ENCODE results near the gene TFPI.

The TFPI gene

DNA sequence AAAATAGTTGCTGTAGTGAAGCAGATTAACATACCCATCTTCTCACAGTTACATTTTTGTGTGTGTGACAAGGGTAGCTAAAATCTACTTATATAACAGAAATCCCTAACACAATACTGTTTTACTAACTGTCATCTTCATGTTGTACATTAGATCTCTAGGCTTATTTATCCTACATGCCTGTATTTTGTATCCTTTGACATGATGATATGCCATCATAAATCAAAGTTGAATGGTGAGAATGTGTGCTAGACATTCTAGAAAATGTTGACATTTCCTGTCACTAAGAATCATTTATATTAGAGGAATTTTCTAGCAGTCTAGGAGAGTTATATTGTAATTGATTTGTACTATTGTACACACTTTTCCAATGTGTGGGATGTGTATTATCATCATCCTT lies 84.7 kb downstream of the TFPI start:
- TF ChIP-seq, protein P1, sequence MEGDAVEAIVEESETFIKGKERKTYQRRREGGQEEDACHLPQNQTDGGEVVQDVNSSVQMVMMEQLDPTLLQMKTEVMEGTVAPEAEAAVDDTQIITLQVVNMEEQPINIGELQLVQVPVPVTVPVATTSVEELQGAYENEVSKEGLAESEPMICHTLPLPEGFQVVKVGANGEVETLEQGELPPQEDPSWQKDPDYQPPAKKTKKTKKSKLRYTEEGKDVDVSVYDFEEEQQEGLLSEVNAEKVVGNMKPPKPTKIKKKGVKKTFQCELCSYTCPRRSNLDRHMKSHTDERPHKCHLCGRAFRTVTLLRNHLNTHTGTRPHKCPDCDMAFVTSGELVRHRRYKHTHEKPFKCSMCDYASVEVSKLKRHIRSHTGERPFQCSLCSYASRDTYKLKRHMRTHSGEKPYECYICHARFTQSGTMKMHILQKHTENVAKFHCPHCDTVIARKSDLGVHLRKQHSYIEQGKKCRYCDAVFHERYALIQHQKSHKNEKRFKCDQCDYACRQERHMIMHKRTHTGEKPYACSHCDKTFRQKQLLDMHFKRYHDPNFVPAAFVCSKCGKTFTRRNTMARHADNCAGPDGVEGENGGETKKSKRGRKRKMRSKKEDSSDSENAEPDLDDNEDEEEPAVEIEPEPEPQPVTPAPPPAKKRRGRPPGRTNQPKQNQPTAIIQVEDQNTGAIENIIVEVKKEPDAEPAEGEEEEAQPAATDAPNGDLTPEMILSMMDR (IDR thresholded peaks at IDR 0.05; ENCODE audit: low read depth, low read length, missing control alignments): no peak
- no peak for DNase-seq (ENCODE audit: low read depth)
- no peak overlapping the region for H3K4me3 ChIP-seq (ENCODE audit: low read depth, low read length)
- in situ Hi-C loops (cut with HindIII; ENCODE audit: low sequenced_read_pairs): no loop called here

DNA sequence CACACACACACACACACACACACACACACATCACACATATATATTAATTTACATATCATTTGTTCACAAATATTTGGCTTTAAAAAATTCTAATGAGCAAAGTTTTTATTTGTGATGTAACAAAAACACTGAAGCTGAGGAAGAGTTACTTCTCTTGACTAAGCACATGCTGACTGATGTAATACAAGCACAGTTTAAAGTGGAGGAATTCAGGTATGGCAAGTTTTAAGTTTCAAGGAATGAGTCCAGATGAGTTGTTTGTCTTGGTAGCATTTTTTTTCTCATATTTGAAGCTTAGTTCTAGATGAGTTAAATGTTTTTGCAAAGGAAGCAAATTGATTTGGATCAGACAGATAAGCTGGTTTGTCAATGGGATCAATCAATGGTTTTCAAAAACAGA lies 86.0 kb downstream of the TFPI start:
- in situ Hi-C loops (cut with HindIII; ENCODE audit: low sequenced_read_pairs): no loop called here
- TF ChIP-seq, protein P1 (IDR thresholded peaks at IDR 0.05; ENCODE audit: low read depth, low read length, missing control alignments): no peak
- H3K4me3 ChIP-seq (ENCODE audit: low read depth, low read length): no peak overlapping the region
- DNase-seq (ENCODE audit: low read depth): no peak

DNA sequence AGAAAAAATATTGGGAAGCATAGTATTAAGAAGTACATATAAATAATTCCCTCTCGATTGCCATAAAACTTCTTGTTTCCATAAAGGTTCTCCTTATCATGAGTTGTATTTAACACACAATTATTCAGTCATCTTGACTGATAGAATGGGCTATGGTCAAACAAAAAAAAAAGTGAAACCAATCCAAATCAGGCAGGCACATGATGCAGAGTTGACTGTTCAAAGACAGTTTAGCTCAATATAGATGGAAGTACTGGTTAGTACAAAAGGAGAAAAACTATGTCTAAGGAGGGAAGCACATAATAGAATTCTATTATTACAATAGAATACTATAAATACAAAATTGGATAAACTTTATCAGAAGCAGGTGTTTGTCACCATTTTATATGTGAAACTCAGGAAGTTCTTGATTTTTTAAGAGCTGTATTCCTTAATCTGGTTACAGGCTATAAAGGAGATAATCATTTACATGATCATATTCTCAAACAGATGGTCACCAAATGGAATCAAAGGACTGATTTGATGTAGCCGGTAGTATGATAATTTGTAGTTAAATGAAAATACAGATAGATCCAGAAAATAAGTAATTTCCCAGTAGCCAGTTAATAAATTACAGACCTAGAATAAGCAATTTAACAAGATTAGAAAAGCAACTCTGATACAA lies 88.0 kb downstream of the TFPI start:
- DNase-seq (ENCODE audit: low read depth): no peak
- in situ Hi-C loops (cut with HindIII; ENCODE audit: low sequenced_read_pairs): no loop called here
- TF ChIP-seq, protein P1 (IDR thresholded peaks at IDR 0.05; ENCODE audit: low read depth, low read length, missing control alignments): no peak
- H3K4me3 ChIP-seq (ENCODE audit: low read depth, low read length): no peak overlapping the region

DNA sequence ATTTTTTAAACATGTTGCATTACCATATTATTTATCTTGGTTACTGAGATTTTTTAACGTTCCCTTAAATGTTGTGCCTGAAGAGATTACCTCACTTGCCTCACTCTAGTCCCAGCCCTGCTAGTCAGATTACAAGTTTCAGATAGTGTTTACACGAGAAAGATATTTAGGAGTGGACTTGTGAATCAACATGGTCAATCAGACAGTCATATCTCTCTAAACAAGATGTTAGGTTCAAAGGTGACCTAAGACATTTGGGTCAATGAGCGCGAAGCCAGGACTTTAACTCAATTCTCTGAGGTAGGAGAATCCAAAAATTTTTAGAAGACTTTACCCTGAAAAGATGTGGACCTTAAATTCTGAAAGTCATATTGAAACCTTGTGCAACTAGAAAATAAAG lies 91.4 kb downstream of the TFPI start:
- DNase-seq (ENCODE audit: low read depth): no peak
- in situ Hi-C loops (cut with HindIII; ENCODE audit: low sequenced_read_pairs): no loop called here
- TF ChIP-seq, protein P1 (IDR thresholded peaks at IDR 0.05; ENCODE audit: low read depth, low read length, missing control alignments): no peak
- no peak overlapping the region for H3K4me3 ChIP-seq (ENCODE audit: low read depth, low read length)

DNA sequence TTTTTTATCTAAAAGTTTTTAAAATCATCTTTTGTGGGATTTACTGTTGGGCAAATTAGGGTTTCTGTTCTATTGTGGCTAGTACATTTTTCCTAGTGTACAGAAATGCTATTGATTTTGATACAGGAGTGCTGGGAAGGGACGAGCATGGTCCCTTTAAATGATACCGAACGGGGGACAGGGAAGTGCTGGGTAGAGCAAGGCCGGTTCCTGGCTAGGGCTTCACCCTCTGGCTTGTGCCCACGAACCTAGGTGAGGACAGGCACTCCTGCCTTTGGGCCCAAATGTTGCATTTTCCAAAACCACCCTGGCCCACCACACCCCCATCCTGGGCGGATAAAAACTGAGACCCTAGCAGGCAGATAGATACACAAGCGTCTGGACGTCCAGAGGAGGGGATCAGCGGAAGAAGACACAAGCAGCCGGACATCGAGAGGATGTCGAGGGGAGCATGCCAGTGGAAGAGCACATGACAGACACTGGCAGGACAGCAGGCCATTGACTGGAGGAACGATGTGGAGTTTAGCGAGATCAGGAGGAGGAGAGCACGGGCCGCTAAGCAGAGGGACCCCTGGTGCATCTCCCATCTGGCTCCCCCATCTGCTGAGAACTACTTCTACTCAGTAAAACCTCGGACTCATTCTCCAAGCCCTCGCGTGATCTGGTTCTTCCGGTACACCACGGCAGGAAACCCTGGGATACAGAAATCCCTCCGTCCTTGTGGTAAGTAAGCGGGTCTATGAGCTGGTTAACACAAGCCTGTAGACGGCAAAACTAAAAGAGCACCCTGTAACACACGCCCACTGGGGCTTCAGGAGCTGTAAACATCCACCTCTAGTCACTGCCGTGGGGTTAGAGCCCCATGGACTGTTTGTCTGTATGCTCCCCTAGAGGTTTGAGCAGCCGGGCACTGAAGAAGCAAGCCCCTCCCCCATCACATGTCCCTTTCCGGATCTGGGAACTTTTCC lies 92.7 kb downstream of the TFPI start:
- no peak for DNase-seq (ENCODE audit: low read depth)
- TF ChIP-seq, protein P1 (IDR thresholded peaks at IDR 0.05; ENCODE audit: low read depth, low read length, missing control alignments): no peak
- in situ Hi-C loops (cut with HindIII; ENCODE audit: low sequenced_read_pairs): no loop called here
- H3K4me3 ChIP-seq (ENCODE audit: low read depth, low read length): no peak overlapping the region

DNA sequence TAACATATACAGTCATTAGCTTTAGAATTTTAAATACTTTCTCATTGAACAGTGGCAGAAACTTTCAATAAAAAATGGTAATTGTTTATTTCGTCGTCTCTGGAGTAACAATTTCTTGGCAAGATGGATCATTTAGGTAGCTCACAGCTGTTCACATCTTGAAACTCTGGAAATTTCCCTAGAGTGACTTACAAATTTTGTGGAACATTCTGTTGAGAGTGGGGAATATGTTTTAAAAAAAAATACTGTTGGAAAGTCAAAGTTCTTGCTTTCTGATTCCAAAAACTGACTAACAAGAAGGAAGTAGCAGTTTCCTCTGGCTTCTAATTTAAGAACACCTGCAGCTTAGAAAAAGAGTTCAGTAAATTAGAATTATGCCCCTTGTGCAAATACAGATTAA lies 95.0 kb downstream of the TFPI start:
- in situ Hi-C loops (cut with HindIII; ENCODE audit: low sequenced_read_pairs): no loop called here
- DNase-seq (ENCODE audit: low read depth): no peak
- H3K4me3 ChIP-seq (ENCODE audit: low read depth, low read length): no peak overlapping the region
- TF ChIP-seq, protein P1 (IDR thresholded peaks at IDR 0.05; ENCODE audit: low read depth, low read length, missing control alignments): no peak

Data from astrocyte of the cerebellum (primary cell).